GM18867 (cell line): Measurements from ENCODE around the gene PAPPA.

Experiments used
- ATAC-seq: cut with Tn5 transposase; IDR thresholded peaks from one replicate; pipeline ENCODE4 v1.9.1; 2021; ENCODE audit warnings: mild to moderate bottlenecking, moderate library complexity; ENCODE audit not compliant: unreplicated experiment

PAPPA gene

DNA sequence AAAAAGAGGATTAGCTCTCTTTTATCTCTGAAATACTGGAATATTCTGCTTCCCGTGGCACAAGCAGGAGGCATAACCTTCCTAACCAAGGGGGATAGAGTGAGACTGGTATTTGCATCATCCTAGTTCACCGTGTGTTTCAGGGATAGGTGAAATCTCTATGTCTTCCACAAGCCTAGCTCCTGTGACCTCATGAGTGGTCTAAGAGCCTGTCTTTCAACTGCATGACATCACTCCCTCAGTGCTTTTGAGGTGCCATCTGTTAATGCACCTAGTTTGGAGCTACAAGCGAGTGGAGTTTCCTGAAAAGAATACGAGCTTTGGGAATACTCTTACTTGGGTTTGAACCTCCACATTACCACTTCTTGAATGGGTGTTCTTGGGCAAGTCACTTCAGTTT is 181.8 kb downstream of the PAPPA start:
- ATAC-seq: no peak

DNA sequence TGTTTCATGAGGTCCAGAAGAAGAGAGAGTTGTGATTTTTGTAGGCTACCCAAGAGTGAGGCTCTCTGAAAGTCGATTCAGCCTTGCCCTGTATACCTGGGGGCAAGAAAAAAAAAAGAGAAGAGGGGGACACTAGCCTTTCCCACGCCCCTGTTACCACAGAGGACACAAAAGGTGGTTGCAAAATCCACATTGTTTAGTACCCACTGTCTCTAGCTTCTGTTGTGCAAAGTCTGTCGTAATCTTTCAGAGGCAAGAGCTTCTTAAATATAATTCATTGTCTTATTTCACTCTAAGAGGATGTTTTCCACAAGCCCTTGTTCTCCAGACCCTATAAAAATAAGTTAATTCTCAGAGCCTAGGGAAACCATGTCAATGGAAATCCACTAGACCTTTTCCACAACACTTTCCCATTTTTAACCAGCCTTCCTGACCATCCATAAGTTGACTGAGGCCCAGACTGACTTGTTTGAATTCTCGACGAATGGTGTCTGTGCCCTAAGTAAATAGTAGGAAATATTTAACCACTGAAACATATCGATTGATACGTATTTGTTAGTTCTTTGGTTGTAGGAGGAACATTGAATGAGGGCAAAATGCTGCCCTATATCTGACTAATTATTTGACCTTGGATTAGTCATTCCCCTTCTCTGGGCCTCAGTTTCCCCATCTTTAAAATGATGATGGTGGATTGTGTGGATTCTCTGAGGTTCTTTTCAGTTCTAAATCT is 182.7 kb downstream of the PAPPA start:
- no peak for ATAC-seq

- ATAC-seq: no peak
Measured at GRCh38 chr9:116337015-116337414, 183.4 kb downstream of the PAPPA start.

DNA sequence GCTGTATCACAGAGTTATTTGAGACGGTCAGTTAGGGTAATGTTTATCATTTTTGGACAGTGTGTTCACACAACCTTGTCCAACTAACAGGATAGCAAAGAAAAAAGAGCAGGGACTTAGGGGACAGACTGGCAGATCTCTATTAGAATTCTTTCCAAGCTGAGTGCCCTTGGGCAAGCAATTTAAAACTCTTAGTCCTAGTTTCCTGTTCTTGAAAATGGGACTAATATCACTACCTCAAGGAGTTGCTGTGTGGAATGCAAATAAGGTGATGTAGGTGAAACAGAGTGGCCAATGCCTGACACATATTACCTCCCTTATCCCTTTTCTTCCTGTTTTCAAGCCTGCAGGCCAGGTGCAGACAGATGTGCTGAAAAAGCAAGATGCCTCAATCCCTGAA is 186.7 kb downstream of the PAPPA start:
- no peak for ATAC-seq

GRCh38 chr9:116342061-116342460 is 188.5 kb downstream of the PAPPA start:
- no peak for ATAC-seq

GRCh38 chr9:116342941-116343340 is 189.3 kb downstream of the PAPPA start:
- no peak for ATAC-seq

DNA sequence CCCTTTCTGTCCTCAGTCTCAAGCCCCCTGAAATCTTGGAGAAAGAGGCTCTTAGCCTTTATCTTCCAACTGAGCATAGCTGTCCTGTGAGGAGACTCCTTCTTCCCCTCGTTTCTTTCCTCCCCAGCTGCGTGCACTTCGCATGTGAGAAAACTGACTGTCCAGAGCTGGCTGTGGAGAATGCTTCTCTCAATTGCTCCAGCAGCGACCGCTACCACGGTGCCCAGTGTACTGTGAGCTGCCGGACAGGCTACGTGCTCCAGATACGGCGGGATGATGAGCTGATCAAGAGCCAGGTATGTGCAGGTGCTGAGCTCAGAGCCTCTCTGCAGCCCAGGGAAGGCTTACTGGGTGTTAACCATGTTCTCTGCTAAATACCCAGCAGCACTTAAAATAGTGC is 190.8 kb downstream of the PAPPA start:
- ATAC-seq: no peak

- ATAC-seq: no peak
Measured at GRCh38 chr9:116345393-116345792, 191.8 kb downstream of the PAPPA start.

- ATAC-seq: no peak
Measured at GRCh38 chr9:116345817-116346216, 192.2 kb downstream of the PAPPA start.

DNA sequence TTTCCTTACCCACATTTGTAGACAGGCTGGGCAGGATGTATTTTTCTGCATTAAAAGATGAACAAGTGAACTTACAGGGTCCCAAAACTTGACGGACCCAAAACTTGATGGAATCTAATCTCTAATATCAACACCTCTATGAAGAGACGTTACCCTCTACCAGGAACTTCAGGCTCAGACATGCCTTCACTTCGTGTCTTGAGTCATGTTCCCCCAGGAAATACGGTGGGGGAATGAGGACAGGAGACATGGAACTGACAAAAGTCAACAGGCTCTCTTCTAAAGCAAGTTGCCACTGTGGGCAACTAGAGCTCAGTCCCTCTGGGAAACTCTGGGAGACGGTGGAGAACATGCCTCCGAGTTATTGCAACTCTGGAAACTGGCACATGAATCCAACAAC is 196.1 kb downstream of the PAPPA start:
- ATAC-seq: no peak

DNA sequence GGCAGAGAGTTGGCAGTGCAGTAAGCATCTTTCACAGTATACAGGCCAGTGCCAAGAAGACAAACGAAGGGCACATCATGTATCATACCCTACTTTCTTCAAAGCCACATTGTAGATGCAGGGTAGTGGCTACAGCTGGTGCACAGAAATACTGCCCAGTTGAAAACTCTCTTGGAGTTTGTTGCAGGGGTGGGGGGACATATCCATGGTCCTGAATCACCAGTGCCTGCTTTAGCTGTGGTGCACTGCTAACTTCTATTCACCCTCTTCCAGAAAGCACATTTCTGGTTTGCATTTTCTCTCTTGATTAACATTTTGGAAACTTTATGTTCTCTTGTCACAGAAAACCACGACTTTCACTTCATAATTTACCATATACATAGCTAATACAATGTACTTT is 196.6 kb downstream of the PAPPA start:
- ATAC-seq: no peak

DNA sequence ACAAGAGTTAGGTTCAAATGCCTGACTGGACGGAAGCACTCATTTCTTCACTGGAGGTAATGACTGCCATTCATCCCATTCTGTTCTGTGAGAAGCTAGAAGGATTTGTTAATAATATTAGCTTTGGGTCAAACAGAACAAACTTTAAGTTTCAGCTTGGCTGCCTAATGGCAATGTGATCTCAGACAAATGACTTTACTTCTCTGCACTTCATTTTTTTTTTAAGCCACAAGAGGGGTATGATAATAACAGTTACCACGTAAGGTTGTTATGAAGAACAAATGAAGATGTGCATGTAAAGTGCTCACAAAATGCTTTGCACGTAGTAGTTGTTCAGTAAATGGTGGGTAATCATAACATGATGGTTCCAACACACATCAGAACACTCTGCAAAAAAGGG is 199.4 kb downstream of the PAPPA start:
- ATAC-seq: no peak

DNA sequence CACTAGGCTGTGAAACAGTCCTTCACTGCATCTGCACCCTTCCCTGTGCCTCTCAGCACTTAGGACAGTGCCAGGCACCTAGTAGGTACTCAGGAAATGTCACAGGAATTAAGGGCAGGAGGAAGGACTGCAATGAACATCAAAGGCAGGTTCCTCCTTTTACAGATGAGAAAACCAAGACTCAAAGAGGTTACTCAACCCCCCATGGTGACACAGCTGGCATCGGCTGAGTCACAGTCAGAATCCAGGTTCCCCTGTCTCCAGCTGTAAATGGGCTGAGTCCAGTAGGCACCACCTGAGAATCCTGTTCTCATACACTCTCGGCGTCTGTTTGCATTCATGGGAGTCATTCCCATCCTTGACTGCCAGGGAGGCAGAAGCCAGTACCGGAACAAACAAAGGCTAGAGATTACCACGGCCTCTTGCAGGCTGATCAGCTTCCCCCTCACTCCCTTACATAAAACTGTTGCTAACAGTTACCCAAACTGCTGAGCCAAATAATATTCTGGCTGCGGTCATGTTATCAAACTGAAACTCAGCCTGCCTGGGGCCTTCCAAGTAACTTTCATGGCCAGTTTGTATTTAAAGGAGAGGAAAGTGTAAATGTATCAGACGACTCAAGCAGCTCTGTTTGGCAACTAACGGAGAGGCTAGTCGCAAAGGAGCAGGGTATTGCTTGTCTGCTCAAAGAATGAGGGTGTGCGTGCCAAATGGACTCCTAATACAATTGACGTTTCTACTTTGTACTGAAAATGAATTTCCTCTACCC is 201.7 kb downstream of the PAPPA start:
- no peak for ATAC-seq

GRCh38 chr9:116358251-116358650 is 204.7 kb downstream of the PAPPA start:
- no peak for ATAC-seq

DNA sequence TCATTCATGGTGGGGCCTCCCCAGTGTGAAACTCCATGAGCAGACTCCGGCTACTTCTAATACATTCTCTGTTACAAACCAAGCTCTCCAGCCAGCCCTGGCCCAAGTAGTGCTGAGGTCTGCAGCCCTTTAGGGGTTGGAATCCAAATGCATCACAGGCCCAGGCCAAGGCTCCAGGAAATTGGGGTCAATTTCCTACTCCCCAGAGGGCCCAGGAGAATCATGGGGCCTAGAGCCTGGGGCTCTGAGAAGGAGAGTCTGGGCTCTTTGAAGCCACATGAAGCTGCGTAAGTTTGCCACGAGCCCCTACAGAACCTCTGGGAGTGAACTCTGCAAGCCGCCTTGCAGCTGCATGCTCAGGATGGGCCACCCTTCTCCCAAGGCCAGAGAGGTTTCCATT is 206.4 kb downstream of the PAPPA start:
- no peak for ATAC-seq

- no peak for ATAC-seq
Measured at GRCh38 chr9:116360989-116361388, 207.4 kb downstream of the PAPPA start.

- no peak for ATAC-seq
Measured at GRCh38 chr9:116361547-116361946, 208.0 kb downstream of the PAPPA start.

- ATAC-seq: no peak
Measured at GRCh38 chr9:116362493-116362892, 208.9 kb downstream of the PAPPA start.

DNA sequence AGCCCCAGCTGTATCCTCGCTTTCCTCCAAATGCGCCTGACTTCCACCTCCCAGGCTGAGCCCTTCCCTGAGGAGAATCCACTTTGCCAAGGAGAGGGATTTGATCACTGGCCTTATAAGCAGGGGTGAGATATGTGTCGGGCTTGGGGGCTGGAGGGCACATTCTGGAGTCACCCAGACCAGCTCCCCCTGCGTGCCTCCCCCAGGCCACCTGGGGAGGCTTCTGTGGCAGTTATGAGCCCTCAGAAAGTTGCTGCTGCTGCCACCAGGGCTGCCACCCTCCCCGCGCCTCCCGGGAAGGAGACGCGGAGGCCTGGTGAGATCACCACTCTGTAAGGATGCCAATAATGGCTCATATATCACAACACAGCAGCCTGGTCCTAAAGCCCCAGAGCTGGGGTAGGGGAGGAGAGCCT is 211.5 kb downstream of the PAPPA start:
- no peak for ATAC-seq

- no peak for ATAC-seq
Measured at GRCh38 chr9:116366241-116366640, 212.7 kb downstream of the PAPPA start.

- ATAC-seq: no peak
Measured at GRCh38 chr9:116368680-116369079, 215.1 kb downstream of the PAPPA start.

GRCh38 chr9:116369706-116370105 is 216.1 kb downstream of the PAPPA start:
- ATAC-seq: no peak
